ENCODE data around the gene ZNF341.

- TF ChIP-seq CTCF (IDR thresholded peaks at IDR 0.05; ENCODE audit: poor library complexity, severe bottlenecking): no peak
- no peak for TF ChIP-seq POLR2AphosphoS5 (IDR thresholded peaks at IDR 0.05)
- TF ChIP-seq EZH2 (IDR thresholded peaks at IDR 0.05; ENCODE audit: borderline replicate concordance, insufficient read depth, low read length, poor library complexity, severe bottlenecking): no peak
- no peak for TF ChIP-seq TAF1 (IDR thresholded peaks at IDR 0.05; ENCODE audit: low read depth)
- TF ChIP-seq, protein P1, sequence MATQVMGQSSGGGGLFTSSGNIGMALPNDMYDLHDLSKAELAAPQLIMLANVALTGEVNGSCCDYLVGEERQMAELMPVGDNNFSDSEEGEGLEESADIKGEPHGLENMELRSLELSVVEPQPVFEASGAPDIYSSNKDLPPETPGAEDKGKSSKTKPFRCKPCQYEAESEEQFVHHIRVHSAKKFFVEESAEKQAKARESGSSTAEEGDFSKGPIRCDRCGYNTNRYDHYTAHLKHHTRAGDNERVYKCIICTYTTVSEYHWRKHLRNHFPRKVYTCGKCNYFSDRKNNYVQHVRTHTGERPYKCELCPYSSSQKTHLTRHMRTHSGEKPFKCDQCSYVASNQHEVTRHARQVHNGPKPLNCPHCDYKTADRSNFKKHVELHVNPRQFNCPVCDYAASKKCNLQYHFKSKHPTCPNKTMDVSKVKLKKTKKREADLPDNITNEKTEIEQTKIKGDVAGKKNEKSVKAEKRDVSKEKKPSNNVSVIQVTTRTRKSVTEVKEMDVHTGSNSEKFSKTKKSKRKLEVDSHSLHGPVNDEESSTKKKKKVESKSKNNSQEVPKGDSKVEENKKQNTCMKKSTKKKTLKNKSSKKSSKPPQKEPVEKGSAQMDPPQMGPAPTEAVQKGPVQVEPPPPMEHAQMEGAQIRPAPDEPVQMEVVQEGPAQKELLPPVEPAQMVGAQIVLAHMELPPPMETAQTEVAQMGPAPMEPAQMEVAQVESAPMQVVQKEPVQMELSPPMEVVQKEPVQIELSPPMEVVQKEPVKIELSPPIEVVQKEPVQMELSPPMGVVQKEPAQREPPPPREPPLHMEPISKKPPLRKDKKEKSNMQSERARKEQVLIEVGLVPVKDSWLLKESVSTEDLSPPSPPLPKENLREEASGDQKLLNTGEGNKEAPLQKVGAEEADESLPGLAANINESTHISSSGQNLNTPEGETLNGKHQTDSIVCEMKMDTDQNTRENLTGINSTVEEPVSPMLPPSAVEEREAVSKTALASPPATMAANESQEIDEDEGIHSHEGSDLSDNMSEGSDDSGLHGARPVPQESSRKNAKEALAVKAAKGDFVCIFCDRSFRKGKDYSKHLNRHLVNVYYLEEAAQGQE (IDR thresholded peaks at IDR 0.05; ENCODE audit: borderline replicate concordance): no peak
- no peak for TF ChIP-seq MXI1 (conservative IDR thresholded peaks at IDR 0.05; ENCODE audit: poor library complexity, severe bottlenecking)
- no peak for TF ChIP-seq EP300 (conservative IDR thresholded peaks at IDR 0.05; ENCODE audit: poor library complexity, severe bottlenecking)
- TF ChIP-seq RAD21 (conservative IDR thresholded peaks at IDR 0.05): no peak
- TF ChIP-seq SMC3 (conservative IDR thresholded peaks at IDR 0.05; ENCODE audit: poor library complexity): no peak
These were observed 38.5 kb upstream of the ZNF341 start for GRCh38 chr20:33693289-33693688.

All from neural cell (in vitro differentiated cells).